Stimulated activated naive CD8-positive, alpha-beta T cell treated with anti-CD3 and anti-CD28 coated beads, Interleukin-15, Interleukin-2, amounts not matched to agents 100 U/mL and 50 U/mL, for 24 hours (primary cell): ENCODE measurements around the gene CTSC.
A peak's percentile ranks its signal among the peaks of the same experiment; 100 is the strongest.
"Not testable (repeated sequence)": the region's sequence is repeated elsewhere in the genome, so short reads cannot be mapped to it uniquely, and the experiment has no call there.

ENCODE experiments used
- ATAC-seq: fragments of 150-1000 bp; cut with Tn5 transposase; one replicate; pipeline ENCODE4 v1.10.0; 2021
- DNase-seq: peaks from one replicate; pipeline ENCODE4 v3.0.0; 2021

The CTSC gene

DNA sequence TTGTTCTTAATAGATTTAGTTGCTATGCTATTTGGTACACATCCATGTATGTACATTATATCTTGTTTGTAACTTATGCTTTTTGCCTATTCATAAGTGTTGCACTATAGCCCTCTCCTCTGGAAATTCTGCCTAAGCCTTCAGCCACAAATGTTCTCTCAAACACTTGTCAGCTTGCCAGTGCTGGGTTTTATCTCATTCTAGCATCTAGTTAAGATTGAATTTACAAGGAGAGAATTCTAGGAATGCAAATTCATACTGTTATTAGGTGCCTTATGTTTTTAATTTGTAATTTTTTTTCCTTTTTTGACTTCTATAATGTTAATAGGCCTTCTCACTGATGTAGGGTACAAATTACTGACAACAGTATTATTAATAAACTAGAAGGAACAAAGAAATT lies 14.6 kb upstream of the CTSC start:
- ATAC-seq = no peak
- no peak for DNase-seq

GRCh38 chr11:88348870-88349269 lies 11.3 kb upstream of the CTSC start:
- DNase-seq = no peak
- no peak for ATAC-seq

DNA sequence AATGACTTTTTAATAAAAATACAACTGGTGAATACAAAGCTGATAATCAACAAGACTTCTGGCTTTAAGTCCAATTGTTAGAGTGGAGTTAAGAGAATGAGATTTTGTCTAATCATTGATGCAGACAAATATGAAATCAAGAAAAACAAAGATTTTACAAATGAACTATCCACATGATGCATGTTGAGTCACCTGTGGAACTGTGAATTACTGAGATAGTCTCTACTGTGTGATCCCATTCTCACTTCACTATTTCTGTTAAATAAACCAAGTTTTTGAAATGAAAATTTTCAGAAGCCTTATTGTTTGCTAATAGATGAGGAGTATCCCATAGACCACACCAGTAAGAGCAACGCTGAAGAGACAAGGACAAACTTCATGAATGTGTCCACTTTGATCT lies 8.4 kb upstream of the CTSC start:
- no peak for DNase-seq
- no peak for ATAC-seq

DNA sequence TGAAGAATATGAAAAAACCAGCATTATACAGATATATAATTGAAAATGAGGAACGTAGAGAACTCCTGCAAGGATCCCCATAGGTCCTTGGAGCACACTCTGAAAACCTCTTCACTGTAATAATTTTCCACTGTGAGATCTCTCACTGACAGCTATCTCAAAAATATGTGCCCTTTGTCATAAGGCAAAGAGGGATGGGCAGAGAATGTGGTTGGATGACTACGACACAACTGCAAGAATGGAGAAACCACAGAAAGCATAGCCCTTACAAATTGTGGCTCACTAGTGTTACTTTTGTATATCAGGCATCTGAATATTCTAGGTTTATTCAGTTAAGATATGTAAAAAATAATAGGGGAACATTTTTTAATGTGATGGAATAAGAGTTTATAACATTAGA lies 7.9 kb upstream of the CTSC start:
- no peak for DNase-seq

DNA sequence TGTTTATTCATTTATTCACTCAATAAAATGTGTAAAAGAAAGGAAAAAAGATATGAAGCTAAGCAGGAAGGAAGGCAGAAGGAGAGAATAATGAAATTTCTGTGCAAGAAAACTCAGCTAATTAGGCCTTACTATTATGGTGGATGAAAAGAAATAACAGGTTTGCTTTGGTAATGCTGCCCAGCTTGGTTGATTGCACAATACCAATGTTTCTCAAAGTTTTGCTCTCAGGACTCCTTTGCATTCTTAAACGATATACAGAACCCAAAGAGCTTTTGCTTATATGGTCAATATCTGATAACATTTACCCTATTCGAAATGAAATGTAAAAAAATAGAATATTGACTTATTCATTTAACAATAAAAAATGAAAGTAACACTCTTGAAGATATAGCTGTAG lies 7.3 kb upstream of the CTSC start:
- no peak for ATAC-seq

More for the DNA sequence above, 7.9 kb upstream of the CTSC start:
- peak; percentile 82 for ATAC-seq

GRCh38 chr11:88341522-88342251 lies 4.2 kb upstream of the CTSC start:
- ATAC-seq = no peak

More for the DNA sequence above, 7.3 kb upstream of the CTSC start:
- no peak for DNase-seq

GRCh38 chr11:88340366-88340935 lies 2.9 kb upstream of the CTSC start:
- no peak for ATAC-seq
- DNase-seq = no peak

More at GRCh38 chr11:88341522-88342251, 4.2 kb upstream of the CTSC start:
- no peak for DNase-seq

DNA sequence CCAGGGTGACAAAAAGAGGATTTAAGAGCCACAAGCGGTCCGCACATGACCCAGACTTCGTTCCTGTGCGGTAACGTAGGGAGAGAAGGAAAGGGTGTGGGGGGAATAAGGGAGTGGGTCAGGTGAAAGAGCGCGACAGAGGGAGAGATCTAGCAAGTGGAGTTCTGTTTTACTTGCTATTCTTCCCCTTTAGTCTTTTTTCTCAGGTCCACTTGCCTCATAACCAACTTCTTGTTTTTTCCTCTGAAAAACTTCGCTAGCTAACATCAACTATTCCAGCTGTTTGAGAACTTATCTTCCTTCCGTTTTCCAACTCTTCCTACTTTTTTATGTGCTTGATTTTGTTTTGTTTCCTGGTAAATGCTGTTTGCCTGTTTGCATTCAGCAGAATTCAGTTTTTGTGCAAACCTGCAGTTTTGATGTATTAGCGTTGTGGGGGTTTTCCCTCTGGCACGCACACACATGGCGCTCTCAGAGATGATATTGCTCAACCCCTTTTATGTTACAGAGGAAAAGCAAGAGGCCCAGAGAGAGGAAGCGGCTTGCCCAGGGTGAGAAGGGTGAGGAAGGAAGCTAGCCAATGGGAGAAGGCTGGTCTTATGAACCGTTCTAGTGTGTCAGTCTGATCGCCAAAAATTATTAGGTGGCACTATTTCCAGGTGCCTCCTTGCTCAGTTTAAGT lies 592 bp upstream of the CTSC start:
- DNase-seq (peak; percentile 61), ATAC-seq (peak; percentile 82)

DNA sequence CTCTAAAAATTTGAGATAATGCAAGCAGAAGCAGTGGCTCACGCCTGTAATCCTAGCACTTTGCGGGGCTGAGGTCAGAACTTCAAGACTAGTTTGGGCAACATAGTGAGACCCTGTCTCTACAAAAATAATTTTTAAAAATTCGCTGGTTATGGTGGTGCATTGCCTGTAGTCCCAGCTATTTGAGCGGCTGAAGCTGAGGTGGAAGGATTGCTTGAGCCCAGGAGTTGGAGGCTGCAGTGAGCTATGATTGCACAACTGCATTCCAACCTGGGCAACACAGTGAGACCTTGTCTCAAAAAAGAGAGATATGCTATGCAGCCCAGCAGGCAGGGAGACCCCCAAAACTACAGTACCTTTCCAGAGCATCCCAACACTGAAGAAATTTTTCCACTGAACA lies 2.3 kb downstream of the CTSC start:
- ATAC-seq (no peak), DNase-seq (no peak)

DNA sequence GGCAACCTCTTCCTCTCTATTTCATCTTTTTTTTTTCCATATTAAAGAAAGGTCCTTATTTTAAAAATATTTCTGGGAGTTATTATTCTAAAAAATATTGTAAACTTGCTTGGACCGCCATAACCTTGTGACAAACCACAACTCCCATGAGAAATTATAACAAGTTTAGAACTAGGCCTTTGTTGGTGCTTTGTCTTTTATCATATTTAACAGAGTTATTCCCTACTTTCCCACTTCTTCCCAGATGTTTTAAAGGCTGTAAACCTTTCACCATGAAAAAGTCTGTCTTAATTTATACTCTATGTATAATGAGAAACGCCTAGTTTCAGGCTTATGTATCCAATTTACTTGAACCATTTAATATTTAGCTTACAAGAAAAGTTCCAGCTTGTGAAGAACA lies 3.7 kb downstream of the CTSC start:
- ATAC-seq = no peak

DNA sequence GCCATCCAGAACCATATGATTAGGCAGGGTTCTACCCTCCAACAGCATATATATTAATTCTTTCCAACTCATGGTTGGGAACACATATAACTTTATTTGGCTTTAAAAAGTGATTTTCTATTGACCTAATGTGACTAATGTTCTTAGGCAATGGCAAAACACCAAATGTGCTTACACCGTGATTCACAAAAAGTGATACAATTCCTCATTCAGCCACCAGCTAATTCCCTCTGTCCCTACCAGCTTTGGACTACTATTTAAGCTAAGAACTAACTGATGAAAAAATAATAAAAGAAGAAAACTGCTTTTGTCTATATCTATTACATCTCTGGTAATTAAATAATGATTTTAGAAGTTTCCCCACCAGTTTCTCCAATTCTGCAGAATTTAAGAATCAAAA lies 4.7 kb downstream of the CTSC start:
- DNase-seq (no peak), ATAC-seq (no peak)

More for the DNA sequence above, 3.7 kb downstream of the CTSC start:
- no peak for DNase-seq

DNA sequence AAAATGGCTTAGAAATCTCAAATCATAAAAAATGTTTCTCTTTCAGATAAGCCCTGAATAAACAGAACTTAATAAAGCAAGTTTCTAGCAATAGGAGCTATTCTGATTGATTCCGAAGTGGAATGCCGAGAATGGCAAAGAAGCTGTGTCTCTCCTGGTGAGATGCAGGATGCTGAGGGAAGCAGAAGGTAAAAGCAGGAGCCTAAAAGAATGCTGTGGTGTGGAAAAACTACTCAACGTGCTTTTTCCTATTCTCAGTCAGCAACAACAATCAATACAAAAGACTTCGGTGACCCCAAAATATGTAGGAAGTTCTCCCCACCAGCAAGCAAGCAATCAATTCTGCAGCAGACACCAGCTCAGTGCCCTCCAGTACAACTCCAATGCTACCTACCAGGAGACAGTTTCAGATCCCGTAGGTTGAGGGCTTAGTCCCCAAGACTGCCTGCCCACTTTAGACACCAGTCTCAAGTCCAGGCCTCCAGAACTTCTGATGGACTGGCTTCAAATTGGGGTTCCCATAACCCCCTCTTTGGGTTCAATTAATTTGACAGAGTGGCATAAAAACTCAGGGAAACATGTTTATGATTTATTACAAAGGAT lies 6.6 kb downstream of the CTSC start:
- DNase-seq = no peak
- ATAC-seq = no peak

DNA sequence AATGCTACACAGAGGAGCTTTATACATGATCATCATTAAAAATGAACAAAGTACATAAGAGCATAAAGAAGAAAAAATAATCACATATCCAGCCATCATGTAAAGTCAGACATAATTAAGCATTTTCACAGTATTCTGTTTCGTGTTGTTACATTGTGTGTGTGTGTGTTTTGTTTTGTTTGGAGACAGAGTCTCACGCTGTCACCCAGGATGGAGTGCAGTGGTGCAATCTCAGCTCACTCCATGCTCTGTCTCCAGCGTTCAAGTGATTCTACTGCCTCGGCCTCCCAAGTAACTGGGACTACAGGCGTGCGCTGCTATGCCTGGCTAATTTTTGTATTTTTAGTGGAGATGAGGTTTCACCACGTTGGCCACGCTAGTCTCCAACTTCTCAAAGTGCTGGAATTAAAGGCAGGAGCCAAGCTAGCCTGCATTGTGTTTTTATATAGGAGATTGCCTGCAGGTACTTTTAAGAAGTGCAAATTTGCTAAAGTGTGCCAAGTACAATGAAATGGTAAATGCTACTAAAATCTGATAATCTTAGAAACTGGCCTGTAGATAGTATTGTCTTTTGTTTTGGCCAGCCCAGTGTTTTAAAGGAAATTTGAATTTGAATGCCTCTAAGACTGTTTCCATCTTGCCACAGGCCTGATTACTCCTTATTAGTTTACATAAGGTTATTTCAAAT lies 7.8 kb downstream of the CTSC start:
- no peak for DNase-seq

DNA sequence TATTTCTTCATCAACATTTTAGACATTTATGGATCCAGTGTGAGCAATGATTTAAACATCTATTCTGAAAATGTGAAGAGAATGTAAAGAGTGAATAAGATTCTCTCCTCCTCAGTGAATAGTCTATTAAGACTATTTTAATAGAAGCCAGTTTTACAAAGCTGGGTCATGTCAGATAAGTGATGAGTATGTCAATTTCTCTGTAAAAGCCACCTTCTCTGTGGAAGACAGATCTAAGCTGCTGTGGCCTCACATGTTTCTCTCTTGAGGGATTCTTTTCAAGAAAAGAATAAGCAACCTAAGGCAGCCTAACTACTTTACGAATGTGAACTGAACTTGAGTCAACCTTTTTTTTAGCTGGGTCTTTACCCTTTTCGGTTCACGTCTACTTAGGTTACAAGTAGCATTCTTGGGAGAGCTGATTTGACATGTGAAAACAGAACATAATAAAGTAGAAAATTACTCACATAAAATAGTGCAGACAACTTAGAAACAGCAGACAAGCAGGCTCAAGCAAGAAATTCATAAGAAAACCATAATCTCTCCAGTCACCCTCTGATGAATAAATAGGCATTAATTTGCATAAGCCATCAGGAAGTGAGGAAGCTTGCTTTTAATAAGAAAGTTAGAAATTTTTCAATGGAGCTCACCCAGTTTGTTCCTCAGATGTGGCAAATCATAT lies 9.9 kb downstream of the CTSC start:
- DNase-seq = no peak
- no peak for ATAC-seq

More for the DNA sequence above, 7.8 kb downstream of the CTSC start:
- ATAC-seq = no peak

DNA sequence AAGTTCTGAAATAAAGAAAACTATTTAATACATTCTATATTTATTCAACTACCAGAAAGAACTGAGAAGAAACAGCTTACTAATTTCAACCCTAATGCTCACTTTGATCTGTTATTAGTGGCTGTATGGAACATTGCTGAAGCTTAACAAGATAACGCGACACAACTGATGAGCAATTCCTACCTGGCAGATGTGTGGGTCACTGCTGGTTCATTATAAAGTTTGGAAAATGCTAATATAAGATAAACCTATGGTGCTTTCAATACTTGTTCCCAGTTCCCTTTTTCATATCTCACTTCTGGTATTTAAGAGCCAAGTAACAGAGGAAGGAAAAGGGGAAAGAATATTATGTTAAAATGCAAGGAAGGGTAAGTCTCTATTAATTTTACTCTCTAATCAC lies 10.5 kb downstream of the CTSC start:
- DNase-seq (no peak), ATAC-seq (no peak)

DNA sequence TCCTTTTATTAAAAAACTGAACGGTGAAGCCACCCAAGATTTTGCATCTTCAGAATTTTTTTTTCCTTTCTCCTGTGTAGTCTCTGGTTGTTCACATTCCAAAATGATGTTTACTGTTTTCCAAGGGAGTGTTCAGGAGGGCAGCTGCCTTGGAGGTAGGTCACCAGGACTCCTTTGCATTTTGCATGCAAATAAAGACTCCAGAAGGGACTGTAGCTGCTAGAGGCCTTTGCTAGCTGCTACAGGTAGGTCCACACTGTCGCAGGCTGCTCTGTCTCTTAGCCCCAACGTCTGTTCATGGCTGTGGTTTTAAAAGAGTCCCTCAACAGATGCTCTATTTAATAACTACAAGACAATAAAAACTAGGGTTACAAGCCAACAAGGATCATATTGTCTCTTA lies 11.4 kb downstream of the CTSC start:
- no peak for DNase-seq
- ATAC-seq = no peak

DNA sequence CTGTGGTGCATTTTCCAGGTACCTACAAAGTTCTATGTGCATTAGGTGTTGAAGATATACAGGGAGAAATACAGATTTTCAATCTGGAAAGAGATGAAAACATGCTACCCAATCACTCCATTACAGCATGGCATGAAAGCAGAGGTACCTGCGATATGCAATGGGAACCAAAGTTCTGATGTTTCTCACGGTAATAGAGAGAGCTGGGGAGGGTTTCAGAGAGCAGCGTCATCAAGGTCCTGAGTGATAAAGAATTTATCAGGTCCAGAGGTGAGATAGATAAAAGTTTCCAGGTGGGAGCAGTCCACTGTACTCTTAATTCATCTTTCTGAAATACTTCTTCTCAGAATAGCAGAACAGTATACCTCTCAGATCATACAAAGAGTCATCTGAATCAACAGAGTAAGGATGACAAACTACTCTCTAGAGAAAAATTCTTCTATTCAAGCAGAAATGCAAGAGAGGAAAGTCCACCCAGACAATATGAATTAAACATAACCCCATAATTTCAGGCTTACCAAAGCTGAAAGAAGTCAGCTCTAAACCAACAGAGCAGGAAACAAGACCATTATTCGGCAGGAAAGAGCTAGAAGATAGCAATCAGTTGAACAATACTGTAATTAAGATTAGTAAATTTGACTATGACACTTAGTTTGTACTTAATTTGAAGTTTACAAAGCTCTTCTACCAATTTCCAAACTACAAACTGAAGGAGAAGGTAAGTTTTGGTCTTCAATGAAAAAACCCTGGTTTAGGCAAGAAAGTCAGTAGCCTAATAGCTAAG lies 12.8 kb downstream of the CTSC start:
- DNase-seq (no peak), ATAC-seq (no peak)

GRCh38 chr11:88322881-88323280 lies 14.7 kb downstream of the CTSC start:
- ATAC-seq, DNase-seq: not testable (repeated sequence)

- not testable (repeated sequence) for DNase-seq, ATAC-seq
These were observed 16.1 kb downstream of the CTSC start for GRCh38 chr11:88321412-88321811.

GRCh38 chr11:88320149-88320559 lies 17.4 kb downstream of the CTSC start:
- DNase-seq = no peak
- ATAC-seq = no peak

- ATAC-seq (no peak), DNase-seq (no peak)
These were observed 19.5 kb downstream of the CTSC start for GRCh38 chr11:88318017-88318416.
